Lung microvascular endothelial cell (primary cell): ENCODE measurements around the gene PROM2. TPM values are rescaled to one million over a fixed set of nuclear protein-coding genes. Genes with fewer than 3 reads are reported as not detected.
"Not testable (repeated sequence)": the region's sequence is repeated elsewhere in the genome, so short reads cannot be mapped to it uniquely, and the experiment has no call there.

Experiments used
- DNase-seq, 2 donors: peaks; one replicate each; pipeline versions ENCODE4 v3.0.0 to v3.0.0-alpha.2; 2010; ENCODE audit warnings: low read depth in 2 of 2
- total RNA-seq: library from RNA; depleted of rRNA; stranded (reverse); fragments of >200 nt; gene quantifications from 2 replicates; pipeline ENCODE4 v1.2.1, GENCODE V29; 2014

The PROM2 gene, protein sequence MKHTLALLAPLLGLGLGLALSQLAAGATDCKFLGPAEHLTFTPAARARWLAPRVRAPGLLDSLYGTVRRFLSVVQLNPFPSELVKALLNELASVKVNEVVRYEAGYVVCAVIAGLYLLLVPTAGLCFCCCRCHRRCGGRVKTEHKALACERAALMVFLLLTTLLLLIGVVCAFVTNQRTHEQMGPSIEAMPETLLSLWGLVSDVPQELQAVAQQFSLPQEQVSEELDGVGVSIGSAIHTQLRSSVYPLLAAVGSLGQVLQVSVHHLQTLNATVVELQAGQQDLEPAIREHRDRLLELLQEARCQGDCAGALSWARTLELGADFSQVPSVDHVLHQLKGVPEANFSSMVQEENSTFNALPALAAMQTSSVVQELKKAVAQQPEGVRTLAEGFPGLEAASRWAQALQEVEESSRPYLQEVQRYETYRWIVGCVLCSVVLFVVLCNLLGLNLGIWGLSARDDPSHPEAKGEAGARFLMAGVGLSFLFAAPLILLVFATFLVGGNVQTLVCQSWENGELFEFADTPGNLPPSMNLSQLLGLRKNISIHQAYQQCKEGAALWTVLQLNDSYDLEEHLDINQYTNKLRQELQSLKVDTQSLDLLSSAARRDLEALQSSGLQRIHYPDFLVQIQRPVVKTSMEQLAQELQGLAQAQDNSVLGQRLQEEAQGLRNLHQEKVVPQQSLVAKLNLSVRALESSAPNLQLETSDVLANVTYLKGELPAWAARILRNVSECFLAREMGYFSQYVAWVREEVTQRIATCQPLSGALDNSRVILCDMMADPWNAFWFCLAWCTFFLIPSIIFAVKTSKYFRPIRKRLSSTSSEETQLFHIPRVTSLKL
- 0.20 and 0.22 TPM in 2 replicates for total RNA-seq

DNA sequence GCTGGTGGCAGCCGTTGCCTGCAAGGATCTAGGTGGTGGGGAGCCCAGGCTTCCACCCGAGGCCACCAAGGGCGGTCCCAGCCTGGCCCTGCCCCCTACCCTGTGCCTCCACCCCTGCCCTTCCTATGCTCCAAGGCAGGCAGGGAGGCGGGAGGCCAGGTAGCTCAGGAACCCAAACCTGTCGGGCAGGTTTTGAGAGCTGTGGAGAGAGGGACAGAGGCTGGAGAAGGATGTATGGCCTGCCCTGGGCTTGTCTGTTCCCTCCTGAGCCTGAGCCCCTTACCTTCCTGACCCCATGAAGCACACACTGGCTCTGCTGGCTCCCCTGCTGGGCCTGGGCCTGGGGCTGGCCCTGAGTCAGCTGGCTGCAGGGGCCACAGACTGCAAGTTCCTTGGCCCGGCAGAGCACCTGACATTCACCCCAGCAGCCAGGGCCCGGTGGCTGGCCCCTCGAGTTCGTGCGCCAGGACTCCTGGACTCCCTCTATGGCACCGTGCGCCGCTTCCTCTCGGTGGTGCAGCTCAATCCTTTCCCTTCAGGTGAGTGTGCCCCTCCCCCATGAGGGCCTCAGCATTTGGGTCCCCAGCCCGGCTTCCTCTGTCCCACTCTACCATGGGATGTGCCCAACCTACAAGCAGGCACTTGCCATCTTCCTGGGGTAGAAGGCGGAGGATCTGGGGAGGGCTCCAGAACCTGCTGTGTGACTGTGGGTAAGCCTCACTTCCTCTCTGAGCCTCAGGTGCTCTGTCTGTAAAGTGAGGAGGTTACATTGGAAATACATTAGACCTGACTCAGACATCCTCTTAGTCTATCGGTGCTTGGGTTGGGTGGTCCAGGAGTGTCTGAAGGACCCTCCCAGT, at the start of gene PROM2:
PROM2 (plus strand) TSS at position 159 of the 860 bp plus-strand sequence; CDS start at position 296, 137 bp downstream.
- DNase-seq = no peak

DNA sequence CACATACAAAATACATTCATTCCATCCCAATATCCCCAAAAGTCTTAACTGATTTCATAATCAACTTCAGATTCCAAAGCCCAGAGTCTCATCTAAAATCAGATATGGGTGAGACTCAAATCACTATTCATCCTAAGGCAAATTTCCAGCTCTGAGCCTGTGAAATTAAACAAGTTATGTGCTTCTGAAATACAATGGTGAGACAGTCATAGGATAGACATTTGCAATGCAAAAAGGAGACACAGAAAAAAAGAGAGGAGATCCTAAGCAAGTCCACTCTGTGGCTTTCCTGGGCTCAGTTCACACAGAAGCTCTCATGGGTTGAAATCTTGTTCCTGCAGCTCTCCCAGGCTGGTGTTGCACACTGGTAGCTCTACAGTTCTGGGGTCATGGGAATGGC, 48.6 kb upstream of the PROM2 start:
- no peak for DNase-seq

DNA sequence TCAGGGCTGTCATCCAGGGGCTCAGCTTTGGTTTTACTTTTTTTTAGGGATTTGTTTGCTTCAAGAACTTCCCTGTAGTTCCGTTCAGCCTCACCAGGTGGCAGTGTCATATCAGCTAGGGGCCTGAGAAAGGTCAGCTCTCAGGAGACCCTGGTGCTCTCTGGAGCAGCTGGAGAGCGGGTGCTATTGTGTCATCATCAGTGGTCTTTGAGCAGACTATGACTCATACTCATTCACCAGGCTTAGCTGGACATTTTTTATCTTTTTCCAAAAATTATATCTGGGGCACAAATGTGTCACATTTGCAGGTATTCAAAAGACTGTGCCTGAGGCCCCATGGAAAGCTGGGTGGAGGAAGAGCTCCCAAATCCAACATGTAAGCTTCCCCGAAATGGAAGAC, 42.5 kb upstream of the PROM2 start:
- DNase-seq = peak; percentile 63 to 66

DNA sequence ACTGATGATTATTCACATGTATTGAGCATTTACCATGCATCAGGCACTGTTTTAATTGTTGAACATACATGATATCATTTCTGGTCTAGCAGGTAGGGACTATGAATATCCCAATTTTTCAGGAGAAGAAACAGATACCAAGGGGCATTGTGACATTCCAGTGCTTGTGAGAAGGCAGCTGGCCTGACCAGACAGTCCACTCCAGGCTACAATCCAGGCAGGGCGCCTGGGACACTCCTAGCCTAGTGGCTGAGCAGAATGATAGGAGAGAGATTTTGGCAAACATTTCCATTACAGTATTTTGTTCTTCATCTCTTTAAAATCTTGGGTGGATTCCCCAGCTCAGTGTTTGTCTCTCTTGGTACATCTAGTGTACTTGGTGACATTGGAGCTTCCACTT, 42.0 kb upstream of the PROM2 start:
- DNase-seq = no peak

DNA sequence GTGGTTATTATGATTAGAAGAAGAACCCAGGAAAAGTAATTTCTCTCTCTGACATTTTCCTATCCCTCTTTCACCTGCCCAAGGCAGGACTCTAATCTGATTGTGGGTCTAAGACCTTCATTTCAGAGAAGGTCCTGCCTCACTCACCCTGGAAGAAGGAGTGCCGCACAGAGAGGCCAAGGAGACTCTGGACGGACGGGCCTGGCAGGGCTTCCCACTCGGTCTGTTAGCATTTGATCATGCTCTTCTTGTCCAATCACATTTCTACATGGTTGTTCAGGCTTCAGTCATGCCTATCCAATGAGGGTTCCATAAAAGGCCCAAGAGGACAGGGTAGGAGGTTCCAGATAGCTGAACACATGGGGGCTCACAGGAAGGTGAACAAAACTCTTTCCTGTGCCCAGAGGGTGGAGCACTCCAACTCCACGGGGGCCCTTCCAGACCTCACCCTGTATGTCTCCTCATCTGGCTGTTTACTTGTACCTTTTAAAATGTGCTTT, 39.9 kb upstream of the PROM2 start:
- DNase-seq = no peak

DNA sequence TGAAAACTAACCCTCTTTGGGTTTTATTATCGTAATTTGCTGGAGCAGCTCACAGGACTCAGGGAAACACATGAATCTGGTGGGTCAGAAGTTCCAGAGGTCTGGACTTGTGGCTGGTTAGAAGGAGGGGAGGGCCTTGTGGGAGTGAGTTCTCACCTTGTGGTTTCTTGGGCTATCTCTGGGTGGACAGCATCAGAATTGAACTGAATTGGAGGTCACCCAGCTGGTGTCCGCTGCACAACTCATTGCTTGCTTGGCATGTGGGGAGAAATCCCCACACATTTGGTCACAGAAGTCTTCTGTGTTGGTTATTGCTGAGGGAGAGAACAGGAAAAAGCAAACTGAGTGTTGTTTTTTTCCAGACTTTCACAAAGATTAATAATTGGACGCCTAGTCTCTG, 39.4 kb upstream of the PROM2 start:
- no peak for DNase-seq

DNA sequence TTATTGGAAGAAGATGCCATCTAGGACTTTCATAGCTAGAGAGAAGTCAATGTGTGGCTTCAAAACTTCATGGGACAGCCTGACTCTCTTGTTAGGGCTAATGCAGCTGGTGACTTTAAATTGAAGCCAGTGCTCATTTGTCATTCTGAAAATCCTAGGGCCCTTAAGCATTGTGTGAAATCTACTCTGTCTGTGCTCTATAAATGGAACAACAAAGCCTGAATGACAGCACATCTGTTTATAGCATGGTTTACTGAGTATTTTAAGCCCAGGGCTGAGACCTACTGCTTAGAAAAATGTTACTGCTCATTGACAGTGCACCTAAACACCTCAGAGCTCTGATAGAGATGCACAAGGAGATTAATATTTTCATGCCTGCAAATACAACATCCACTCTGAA, 36.1 kb upstream of the PROM2 start:
- no peak for DNase-seq

DNA sequence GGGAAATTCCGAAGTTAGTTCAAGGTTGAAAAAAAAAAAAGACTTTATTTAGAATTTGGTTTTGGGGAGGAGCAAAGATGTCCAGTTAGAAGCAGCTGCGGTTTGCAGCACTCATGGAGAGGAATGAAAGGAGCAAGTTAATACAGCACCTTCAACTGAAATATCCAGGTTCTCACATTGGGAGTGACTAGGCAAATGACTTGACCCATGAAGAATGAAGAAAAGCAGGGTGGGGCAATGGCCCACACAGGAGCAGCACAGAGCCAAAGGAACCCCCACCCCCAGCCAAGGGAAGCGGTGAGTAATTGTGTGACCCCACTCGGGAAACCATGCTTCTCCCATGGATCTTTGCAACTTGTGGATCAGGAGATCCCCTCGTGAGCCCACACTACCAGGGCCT, 34.2 kb upstream of the PROM2 start:
- no peak for DNase-seq

DNA sequence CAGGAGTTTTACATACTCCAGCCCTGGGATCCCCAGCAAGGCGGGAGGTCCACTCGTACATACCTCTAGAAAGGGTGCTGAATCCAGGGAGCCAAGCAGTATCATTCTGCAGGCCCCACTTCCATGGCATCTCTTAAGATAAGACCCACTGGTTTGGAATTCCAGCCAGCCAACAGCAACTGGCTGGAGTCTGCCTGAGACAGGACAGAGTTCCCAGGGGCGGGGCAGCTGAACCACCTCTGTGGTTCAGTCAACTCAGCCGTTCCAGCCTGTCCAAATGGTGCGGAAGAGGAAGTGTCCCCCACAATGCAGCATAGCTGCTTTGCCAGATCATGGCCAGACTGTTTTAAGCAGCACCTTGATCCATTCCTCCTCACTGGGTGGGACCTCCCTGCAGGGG, 33.7 kb upstream of the PROM2 start:
- no peak for DNase-seq

DNA sequence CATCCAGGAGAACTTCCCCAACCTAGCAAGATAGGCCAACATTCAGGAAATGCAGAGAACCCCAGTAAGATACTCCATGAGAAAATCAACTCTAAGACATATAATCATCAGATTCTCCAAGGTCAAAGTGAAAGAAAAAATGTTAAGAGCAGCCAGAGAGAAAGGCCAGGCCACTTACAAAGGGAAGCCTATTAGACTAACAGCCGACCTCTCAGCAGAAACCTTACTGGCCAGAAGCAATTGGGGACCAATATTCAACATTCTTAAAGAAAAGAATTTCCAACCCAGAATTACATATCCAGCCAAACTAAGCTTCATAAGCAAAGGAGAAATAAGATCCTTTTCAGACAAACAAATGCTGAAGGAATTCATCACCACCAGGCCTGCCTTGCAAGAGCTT, 32.2 kb upstream of the PROM2 start:
- not testable (repeated sequence) for DNase-seq

DNA sequence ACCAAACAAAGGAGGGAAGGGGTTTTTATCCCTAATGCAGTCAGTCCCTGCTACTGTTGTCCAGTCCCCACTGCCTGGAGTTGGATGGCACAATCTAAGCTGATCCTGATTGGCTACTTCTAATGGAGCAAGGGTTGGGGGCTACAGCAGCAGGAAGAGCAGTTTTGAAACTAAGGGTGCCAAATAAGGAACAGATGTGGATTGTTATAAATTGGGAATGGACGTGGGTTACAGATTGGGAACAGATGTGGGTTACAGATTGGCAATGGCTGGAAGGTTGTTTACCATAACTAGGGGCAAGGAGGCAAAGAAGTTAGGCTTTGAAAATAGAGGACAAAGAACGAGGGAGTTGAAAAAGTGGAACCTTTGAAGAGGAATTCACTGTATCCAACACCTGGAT, 16.0 kb upstream of the PROM2 start:
- DNase-seq = no peak

DNA sequence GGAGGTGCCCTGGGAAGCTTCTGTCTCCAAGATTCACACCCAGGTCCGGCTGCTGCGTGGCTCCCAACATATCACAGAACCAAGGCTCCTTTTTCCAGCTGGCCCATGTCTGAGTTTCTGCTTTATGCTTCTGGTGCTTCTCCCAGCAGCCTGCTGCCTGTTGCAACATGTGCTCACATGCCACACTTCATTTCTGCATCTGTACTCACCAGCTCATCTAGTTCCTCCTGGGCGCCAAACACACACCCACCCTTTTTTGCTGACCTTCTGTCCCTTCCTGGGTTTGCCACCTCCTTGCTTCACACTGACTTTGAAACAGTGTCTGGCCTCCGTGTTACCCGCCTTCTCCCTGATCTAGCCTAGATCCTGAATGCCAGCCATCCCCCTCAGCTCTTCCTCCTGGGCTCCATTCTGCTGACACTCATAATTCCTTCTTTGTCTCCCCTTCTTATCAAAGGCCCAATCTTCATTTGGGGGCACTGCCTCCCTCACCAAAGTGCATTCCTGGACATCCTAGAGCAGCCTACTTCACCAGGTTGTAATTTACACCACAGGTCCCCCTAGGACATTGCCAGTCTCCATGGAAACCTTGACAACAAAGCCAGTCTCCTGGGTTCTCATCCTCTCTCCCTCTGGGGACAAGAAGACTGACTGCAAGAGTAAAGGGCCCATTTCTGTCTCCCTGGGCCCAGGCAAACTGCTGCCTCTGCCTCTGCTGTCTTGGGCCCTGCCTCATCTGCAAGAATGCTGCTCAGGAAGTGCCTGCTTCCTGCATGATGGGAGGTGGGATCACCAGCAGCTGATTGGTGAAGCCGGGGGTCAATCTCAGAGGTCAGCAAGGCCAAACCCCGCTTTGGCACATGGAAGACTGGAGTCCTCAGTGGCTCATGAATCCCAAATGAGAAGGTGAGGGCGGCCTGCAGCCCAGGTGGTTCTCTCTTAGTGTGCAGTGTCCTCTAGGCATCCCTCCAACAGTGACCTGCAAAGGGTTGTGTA, 13.9 kb upstream of the PROM2 start:
- DNase-seq = no peak

DNA sequence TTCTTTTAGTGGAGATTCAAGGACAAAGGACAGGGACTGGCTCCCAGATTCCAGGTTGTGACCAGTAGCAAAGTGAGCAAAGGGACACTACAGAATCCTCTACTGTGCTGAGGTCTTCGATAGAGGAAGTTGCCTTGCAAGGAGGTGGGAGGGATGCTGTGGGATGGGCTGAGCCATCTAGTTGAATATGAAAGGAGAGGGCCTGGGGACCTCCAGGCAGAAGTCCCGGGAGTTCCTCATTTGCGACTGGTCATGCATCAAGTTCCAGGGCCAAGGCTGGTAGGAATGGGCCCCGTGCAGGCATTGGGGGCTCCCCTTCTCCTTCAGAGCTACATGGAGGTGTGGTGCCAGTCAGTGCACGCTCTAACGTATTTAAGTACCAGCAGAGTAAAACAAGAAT, 12.6 kb upstream of the PROM2 start:
- DNase-seq = no peak

DNA sequence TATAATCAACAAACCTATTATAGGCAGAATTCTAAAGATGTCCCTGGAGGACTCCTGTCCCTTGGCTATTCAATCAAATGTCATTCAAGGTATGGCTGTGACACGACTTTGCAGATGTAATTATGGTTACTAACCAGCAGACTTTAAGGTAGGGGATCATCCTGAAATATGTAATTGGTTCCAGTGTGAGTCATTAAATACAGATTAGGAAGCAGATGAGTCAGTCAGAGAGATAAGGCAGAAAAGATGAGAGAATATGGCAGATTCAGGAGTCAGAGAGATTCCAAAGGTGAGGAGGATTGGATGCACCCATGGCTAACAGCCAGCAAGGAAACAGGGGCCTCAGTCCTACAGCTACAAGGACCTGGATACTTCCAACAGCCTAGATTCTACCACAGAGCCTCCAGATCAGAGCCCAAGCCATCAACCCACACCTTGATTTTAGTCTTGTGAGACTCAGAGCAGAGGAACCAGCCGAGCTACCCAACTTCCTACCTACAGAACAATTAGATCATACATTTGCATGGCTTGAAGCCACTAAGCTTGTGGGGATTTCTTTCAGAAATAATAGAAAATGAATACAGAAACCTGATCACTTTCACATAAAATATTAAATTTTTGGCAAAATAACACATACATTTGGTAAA, 11.2 kb upstream of the PROM2 start:
- no peak for DNase-seq

DNA sequence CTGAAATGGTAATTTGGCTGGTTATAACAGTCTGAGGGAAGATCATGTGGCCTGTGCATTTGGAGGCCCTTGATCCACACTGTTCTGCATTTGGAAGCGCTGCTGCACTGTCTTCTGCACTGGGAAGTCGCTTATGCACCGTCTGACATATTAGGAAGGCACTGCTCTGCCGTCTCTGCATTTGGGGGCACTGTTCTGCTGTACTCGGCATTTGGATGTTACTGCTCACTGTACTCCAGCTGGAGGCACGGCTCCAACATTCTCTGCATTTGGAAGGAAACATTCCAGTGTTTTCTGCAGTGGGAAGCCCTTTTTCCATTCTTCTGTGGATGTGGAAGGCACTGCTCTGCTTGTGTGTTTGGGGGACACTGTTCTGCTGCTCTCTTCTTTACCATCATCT, 9.6 kb upstream of the PROM2 start:
- no peak for DNase-seq

DNA sequence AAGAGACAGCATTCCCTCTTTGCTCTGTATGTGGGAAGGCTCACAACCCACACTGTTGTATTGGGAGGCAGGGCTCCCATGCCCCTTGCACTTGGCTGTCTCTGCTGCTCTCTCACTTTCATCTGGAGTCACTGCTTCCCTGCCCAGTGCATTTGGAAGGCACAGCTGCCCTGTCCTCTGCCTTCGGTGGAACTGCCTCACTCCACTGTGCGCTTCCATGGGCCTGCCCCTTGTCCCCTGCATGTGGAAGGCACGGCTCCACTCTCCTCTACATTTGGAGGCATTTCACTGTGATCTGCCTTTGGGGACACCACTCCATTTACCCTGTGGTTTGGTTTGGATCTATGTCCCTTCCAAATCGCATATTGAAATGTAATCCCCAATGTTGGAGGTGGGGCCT, 9.1 kb upstream of the PROM2 start:
- no peak for DNase-seq

DNA sequence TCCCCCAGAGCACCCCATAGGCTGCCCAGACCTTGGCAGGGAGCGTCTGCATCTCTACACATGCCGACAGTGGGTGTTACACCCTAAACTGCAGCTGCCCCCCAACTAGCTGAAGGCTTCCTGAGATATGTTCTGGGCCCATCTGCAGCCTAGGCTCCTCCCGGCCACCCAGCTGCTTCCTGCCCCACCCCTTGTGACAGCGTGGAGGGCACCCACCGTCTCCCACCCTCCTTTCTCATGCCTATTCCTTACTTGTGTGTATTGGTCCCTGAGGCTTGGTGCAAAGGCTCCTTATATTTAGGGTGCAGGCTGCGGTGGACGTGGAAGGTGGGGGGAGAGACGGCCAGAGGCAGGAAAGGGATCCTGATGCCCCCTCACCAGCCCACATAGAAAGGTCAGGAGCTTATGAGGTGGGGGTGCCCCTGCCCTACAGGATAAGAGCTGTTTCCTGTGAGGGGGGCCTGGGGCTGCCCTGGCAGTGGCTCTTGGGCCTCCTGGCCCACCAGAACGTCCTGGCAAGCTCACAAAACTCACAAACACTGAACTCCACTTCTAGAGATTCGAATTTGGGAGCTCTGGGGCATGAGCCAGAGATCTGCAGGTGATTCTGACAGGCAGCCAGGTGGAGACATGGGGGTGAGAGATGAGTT, 7.3 kb upstream of the PROM2 start:
- no peak for DNase-seq

DNA sequence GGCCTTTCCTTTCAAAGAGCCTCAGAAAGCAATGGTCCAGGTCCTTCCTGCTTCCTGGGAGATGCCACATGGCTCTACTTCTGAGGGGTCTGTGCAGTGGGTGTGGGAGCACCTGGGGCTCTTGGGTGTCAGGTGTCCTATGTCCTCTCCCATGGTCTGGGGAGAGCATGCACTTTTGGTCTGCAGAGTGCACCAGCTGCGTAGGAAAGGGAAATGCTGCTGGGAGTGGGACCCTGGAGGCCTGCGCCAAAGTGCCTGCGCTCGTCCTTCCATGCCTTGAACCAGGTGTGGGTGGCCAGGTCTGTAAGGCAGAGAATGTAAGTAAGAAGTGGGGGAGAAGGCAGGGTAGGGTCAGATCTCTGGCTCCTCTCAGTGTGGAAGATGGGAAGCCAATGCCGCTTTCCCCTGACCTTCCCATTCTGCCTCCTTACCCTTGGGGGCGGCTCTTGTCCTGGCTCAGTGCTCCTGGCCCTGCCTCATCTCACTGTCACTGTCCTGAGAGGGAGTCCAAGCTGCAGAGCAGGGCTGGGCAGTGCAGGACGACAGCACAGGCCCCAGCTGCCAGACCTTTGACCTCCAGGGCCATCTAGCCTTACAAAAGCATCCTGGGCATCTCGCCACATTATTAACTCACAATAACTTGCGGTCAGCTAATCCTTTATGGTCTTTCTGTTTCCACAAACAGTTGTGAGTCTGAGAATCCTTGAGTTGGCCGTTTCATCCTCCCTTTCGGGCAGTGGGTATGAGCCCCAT, 6.6 kb upstream of the PROM2 start:
- DNase-seq = no peak
